Activated CD8-positive, alpha-beta memory T cell treated with anti-CD3 and anti-CD28 coated beads, Interleukin-2, amount 50 U/mL, for 24 hours (primary cell): ENCODE measurements around the gene TMEM161A.
"Not testable (repeated sequence)": the region's sequence is repeated elsewhere in the genome, so short reads cannot be mapped to it uniquely, and the experiment has no call there.

Source experiments
- DNase-seq: peaks from one replicate; pipeline ENCODE4 v3.0.0-alpha.2; 2020; ENCODE audit errors: extremely low read depth

TMEM161A gene

GRCh38 chr19:19122902-19123301 lies 15.4 kb downstream of the TMEM161A start:
- no peak for DNase-seq

DNA sequence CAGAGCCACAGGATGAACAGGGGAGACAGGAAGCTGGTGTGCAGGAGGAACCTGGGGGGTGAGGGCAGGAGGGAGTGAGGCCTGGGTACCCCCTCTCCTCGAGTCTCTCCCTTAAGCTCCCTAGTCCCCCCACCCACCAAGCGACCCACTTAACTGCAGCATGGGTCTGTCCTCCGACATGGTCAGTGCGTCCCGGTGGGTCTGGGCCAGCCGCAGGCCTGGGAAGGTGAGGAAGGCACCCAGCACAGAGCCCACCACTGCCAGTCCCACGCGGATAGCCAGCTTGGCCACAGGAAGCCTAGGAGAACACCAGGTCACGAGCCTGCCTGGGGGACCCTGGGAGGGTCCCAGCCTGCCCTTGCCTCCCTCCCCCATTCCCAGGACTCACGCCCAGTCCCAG lies 16.9 kb downstream of the TMEM161A start:
- DNase-seq, result no peak

GRCh38 chr19:19120308-19121231 lies 17.7 kb downstream of the TMEM161A start:
- DNase-seq, result no peak

DNA sequence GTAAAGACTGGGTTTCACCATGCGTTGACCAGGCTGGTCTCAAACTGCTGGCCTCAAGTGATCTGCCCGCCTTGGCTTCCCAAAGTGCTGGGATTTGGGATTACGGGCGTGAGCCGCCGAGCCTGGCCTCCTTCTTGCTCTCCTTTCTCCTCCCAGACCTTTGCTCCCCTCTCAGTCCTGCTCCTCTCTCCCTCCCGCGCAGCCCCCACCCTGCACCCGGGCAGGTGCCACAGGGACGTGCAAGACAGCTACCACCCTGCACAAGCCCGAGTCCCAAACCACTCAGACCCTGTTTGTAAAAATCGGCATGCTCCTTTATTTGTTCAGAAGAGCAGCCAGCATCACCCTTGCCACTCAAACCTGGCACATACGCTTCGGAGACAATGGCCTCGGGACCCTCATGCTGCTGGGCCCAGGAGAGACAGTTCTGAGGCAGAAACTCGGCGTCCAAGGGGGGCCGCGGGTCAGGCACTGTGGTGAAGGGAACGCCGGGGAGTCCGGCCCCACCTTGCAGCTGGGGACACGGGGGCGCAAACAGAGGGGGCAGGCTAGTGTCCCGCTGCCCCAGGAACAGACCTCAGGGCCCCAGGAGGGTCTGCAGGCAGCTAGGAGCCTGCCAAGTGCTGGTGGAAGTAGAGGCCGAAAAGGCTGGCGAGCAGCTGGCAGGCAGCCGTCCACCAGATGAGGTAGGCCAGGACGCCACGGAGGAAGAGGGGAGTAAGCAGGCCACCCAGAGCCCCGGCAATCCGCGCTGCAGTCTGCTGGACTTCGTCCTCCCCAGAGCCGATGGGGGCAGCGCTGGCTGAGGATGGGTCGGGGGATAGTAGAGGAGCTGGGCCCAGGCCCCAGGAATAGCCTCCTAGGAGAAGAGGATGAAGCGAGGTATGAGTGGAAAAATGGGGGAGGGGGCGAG lies 18.7 kb downstream of the TMEM161A start:
- no peak for DNase-seq

DNA sequence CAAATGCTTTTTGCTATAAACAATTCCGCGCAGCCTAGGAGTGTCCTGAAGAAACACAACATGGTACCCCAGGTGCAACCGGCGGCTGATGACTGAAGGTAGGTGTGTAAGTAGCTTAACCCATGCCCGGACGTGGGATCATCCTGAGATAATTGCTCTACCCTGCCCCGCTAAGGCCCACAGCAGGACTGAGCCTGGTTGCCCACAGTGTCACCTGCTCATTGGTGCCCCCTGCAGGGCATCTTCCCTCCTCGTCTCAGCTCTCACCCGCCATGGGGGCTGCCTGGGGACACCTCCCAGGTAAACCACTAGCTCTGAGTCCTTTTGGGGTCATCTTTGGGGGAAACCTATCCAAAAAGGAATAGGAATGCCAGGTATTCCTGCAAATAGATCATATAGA lies 22.3 kb downstream of the TMEM161A start:
- DNase-seq, result no peak

DNA sequence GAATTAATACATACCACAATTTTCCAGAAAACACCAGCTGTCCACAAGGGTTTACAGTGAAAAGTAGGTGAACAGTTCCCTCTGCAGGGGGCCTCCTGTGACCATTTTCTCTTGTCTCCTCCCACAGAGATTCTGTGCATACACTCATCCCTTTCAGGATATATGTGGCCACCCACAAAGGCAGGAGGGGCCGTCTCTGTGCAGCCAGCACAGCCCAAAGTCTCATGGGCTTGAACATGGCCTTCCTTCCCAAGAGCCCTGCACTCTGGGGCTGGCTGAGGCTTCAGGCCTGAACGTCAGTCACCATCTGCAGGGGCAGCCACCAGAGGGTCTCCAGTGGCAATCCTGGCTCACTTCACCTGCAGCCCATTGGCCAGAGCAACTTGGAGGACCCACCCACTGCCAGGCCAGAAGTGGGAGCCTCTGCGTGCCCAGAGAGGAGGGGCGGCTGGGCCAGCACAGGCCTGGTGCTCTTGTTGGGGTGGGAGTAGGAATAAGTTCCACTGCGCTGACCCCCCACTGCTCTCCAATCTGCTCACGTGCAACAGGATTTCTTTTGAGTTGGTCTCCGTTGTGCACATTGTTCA lies 25.1 kb downstream of the TMEM161A start:
- DNase-seq, result no peak

DNA sequence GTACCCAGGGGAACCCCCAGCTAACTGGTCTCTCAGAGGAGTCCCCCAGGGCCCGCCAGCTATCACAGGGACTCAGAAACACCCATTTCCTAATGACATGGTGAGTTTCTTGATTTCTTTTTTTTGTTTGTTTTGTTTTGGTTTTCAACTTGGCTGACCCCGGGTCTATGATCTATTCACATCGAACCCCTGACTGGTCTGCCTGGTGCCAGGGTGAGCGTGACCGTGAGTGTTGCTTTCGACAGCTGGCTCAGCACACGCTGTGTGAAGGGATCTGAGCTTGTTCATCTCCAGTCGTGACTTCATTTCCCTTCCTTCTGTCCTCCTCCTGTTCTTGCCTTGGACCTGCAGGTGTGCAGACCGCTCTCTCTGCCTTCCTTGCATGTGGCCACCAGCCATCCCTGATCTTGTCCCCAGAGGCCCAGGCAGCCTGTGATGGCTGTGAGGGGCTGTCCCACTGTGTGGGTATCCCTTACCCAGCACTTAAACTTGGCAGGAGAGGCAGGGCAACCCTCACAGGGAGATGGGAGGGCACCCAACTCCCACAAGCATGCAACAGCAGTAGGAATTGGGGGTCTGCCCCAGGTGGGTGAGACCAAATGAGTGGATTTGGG lies 26.2 kb downstream of the TMEM161A start:
- DNase-seq, result no peak

GRCh38 chr19:19111136-19111835 lies 27.0 kb downstream of the TMEM161A start:
- no peak for DNase-seq

- no peak for DNase-seq
These were observed 27.7 kb downstream of the TMEM161A start for GRCh38 chr19:19110410-19111135.

DNA sequence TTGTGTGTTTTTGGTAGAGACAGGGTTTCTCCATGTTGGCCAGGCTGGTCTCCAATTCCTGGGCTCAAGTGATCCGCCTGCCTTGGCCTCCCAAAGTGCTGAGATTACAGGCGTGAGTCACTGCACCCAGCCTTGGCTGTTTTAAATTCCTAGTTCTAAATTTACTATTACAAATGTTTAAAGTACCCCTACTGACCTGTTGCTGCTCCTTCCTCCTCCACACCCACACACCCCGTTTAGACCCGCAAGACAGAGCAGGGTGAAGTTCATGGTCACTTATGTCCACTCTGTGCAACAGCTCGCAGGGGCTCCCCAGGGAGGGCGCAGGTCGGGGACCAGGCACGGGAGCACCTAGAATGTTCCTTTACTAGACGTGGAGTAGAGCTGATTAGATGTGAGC lies 28.7 kb downstream of the TMEM161A start:
- DNase-seq, result no peak

GRCh38 chr19:19107654-19108053 lies 30.6 kb downstream of the TMEM161A start:
- DNase-seq, result no peak

DNA sequence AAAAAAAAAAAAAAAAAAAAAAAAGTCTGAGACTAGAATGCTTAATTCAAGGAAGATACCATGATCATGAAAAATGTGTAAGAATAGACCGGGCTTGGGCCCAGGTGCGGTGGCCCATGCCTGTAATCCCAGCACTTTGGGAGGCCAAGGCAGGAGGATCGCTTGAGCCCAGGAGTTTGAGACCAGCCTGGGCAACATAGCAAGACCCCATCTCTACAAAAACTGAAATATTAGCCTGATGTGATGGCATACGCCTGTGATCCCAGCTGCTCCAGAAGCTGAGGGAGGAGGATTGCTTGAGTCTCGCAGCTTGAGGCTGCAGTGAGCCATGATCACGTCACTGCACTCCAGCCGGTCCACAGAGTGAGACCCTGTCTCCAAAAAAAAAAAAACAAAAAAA lies 31.3 kb downstream of the TMEM161A start:
- not testable (repeated sequence) for DNase-seq

GRCh38 chr19:19106056-19106551 lies 32.2 kb downstream of the TMEM161A start:
- no peak for DNase-seq

DNA sequence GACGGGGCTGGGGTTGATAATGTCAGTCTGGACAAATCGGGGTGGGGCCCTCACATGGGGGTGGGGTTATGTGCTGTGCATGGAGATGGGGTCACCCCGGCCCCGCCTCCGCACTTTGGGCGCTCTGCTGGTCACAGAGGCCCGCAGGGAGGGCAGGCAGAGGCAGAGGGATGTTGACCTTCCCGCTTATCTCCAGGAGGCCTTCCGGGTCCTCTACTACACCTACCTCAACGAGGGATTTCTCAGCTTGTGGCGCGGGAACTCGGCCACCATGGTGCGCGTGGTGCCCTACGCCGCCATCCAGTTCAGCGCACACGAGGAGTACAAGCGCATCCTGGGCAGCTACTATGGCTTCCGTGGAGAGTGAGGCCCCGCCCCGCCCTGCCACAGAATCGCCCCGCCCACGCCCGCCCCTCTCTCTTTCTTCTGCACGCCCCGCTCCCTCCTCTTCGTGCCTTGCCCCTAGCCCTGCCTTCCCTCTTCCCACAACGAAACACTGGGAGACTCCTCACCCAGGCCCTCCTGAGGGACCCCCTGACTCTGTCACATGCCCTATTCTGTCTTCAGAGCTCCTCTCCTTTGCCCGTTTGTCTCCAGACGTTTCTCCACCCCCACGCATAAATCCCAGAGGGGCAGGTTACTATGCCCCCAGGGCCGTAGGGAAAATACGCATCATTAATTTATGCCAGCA lies 32.8 kb downstream of the TMEM161A start:
- DNase-seq, result no peak

DNA sequence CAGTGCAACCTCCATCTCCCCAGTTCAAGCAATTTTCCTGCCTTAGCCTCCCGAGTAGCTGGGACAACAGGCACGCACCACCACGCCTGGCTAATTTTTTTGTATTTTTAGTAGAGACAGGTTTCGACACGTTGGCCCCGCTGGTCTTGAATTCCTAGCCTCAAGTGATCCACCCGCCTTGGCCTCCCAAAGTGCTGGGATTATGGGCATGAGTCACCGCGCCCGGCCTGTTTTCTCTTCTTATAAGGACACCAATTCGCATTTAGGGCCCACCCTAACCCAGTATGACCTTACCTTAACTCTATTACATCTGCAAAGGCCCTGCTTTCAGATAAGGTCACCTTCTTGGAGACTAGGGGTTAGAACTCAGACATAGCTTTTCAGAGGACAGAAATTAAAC lies 35.1 kb downstream of the TMEM161A start:
- no peak for DNase-seq

- DNase-seq, result not testable (repeated sequence)
These were observed 35.7 kb downstream of the TMEM161A start for GRCh38 chr19:19102566-19102965.

DNA sequence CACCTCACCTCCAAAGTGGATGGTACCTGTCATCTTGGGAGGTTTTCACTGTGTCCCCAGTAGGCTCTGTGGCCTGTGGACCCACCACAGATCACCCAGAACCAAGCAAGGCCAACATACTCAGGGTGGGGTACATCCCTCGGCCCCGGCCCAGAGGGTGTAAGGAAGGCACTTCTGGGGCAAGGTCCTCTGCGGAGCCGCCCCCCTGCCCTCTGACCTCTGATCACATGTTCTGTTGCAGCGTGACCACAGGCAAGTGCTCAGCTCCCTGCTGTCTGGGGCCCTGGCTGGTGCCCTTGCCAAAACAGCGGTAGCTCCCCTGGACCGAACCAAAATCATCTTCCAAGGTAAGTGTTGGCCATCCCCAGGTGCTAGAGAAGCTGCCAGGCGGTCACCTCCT lies 36.7 kb downstream of the TMEM161A start:
- DNase-seq, result no peak

DNA sequence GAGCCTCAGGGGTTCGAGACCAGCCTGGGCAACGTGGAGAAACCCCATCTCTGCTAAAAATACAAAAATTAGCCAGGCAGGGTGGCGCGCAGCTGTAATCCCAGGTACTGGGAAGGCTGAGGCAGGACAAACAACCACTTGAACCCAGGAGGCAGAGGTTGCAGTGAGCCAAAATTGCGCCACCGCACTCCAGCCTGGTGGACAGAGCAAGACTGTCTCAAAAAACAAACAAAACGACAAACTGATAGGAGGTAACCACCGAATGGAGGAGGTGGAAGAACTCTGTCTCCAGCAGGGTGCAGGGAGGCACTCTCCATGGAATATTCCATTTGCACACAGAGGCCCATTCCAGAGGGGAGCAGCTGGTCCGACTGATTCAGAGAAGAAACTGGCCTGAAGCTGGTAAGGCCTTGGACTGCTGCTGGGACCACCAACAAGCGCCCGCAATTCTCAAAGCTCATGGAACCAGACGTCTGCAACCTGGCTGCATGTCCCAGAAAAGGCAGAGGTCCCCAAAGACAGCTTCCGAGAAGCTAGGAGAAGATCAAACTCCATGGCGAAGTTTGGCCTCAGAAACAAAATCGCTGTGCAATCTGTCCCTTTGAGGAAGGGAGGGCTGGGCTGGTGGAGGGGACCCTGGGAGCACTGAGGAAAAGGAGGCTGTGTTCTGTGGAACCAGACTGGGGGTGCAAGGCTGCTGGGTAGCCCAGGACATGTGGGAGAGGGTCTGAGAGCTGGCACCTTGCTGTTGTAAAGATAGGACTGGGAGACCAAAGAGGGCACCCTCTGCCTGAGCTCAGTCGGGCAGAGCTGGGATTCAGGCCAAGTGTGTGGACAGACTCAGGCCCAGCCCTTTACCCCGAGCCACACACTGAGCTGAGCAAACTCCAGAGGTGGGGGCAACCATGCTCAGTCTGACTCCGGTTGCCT lies 39.3 kb downstream of the TMEM161A start:
- DNase-seq, result no peak
